GM11168 (cell line): ENCODE measurements around the gene PCDHGA5.
"Not testable (repeated sequence)": the region's sequence is repeated elsewhere in the genome, so short reads cannot be mapped to it uniquely, and the experiment has no call there.

Experiments
- in situ Hi-C: fragments of 300-500 bp; cut with MboI; formaldehyde crosslinking; loops from one replicate; pipeline ENCODE4 v1.12.0; 2022; ENCODE audit warnings: low sequenced_read_pairs; ENCODE audit not compliant: unreplicated experiment

The PCDHGA5 gene

GRCh38 chr5:141383345-141383744 lies 19.4 kb downstream of the PCDHGA5 start:
- in situ Hi-C loops, result no loop called here

GRCh38 chr5:141384471-141385267 lies 20.7 kb downstream of the PCDHGA5 start:
- in situ Hi-C loops, result no loop called here

GRCh38 chr5:141387557-141388311 lies 23.8 kb downstream of the PCDHGA5 start, which contains the start of gene PCDHGB4:
Gene PCDHGB4 (plus strand): TSS chr5:141387698. CDS start chr5:141387885, 187 bp downstream.
- in situ Hi-C loops, result not testable (repeated sequence)

- in situ Hi-C loops, result no loop called here
Observed at GRCh38 chr5:141388661-141389060, 24.7 kb downstream of the PCDHGA5 start.

DNA sequence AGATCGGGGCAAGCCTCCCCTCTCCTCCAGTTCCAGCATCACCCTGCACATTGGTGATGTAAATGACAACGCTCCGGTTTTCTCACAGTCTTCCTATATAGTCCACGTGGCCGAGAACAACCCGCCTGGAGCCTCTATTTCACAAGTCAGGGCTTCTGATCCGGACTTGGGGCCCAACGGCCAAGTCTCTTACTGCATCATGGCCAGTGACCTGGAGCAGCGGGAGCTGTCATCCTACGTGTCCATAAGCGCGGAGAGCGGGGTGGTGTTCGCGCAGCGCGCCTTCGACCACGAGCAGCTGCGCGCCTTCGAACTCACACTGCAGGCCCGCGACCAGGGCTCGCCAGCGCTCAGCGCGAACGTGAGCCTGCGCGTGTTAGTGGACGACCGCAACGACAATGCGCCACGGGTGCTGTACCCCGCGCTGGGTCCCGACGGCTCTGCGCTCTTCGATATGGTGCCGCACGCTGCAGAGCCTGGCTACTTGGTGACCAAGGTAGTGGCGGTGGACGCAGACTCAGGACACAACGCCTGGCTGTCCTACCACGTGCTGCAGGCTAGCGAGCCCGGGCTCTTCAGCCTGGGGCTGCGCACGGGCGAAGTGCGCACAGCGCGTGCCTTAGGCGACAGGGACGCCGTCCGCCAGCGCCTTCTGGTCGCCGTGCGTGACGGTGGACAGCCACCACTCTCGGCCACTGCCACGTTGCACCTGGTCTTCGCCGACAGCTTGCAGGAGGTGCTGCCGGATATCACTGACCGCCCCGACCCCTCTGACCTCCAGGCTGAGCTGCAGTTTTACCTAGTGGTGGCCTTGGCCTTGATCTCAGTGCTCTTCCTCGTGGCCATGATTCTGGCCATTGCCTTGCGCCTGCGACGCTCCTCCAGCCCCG lies 25.4 kb downstream of the PCDHGA5 start:
- in situ Hi-C loops, result loop anchor here (10.0 kb wide), 1 partner anchor 655 kb away; no protein-coding TSS in a partner anchor

DNA sequence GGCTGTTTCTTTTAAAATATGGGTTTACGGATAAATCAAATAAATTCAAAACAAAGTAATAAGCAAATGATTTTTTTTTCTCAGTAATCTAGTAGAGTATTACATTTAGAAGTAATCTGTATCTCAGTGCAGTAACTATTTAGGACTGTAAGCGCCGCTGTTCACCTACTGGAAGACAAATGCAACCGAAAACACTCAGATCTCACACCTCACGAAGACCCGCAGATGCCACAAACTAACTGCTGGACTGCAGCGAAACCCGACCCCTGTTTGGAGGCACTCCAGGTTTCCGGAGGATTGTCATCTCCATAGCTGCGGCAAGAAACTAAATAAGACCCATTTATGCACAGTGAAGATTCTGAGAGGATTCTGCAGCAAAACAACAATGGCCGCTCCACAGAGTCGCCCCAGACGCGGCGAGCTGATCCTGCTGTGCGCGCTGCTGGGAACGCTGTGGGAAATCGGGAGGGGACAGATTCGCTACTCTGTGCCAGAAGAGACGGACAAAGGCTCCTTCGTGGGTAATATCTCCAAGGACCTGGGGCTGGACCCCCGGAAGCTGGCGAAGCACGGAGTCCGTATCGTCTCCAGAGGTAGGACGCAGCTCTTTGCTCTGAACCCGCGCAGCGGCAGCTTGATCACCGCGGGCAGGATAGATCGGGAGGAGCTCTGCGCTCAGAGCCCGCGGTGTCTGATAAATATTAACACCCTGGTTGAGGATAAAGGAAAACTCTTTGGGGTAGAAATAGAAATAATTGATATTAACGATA lies 28.7 kb downstream of the PCDHGA5 start, which contains the start of gene PCDHGA8:
TSS of gene PCDHGA8 (plus strand) at position 205 of the 770 bp plus-strand sequence. CDS start at position 386, 181 bp downstream.
- in situ Hi-C loops, result loop anchor here (10.0 kb wide), 1 partner anchor 658 kb away; no protein-coding TSS in a partner anchor

- in situ Hi-C loops, result loop anchor here (10.0 kb wide), 1 partner anchor 658 kb away; no protein-coding TSS in a partner anchor
Observed at GRCh38 chr5:141393267-141393666, 29.3 kb downstream of the PCDHGA5 start.

GRCh38 chr5:141394401-141395187 lies 30.6 kb downstream of the PCDHGA5 start:
- in situ Hi-C loops, result loop anchor here (10.0 kb wide), 1 partner anchor 660 kb away; no protein-coding TSS in a partner anchor

- in situ Hi-C loops, result loop anchor here (10.0 kb wide), 1 partner anchor 663 kb away; no protein-coding TSS in a partner anchor
Observed at GRCh38 chr5:141397756-141398551, 34.0 kb downstream of the PCDHGA5 start, which contains the start of gene PCDHGB5. Gene PCDHGB5 (plus strand): TSS chr5:141397947. CDS start chr5:141398128, 181 bp downstream.

GRCh38 chr5:141398608-141399007 lies 34.6 kb downstream of the PCDHGA5 start:
- in situ Hi-C loops, result loop anchor here (10.0 kb wide), 1 partner anchor 664 kb away; no protein-coding TSS in a partner anchor

GRCh38 chr5:141399555-141400258 lies 35.7 kb downstream of the PCDHGA5 start:
- in situ Hi-C loops, result loop anchor here (10.0 kb wide), 1 partner anchor 665 kb away; no protein-coding TSS in a partner anchor

DNA sequence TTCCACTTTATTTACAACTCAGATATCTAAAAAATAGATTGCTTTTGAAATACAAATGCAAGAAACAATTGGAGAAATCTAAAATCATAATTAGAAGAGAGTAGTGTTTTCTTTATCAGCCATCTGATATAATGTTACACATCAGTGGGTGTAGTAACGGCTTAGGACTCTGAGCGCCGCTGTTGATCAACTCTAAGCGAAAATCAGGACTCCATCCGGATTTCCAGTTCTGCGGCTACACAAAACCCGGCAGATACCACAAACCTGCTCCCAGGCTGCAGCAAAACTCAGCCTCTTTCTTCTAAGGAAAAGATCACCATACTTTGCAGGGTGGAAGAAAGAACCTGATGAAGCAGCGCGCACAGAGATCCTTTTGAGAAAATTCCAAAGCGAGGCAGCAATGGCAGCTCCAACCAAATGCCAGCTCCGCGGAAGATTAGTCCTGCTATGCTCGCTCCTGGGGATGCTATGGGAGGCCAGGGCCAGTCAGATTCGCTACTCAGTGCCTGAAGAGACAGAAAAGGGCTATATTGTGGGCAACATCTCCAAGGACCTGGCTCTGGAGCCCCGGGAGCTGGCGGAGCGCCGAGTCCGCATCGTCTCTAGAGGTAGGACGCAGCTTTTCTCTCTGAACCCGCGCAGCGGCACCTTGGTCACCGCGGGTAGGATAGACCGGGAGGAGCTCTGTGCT lies 38.7 kb downstream of the PCDHGA5 start, which contains the start of gene PCDHGA9:
TSS of gene PCDHGA9 (plus strand) at position 226 of the 691 bp plus-strand sequence. CDS start at position 401, 175 bp downstream.
- in situ Hi-C loops, result no loop called here

DNA sequence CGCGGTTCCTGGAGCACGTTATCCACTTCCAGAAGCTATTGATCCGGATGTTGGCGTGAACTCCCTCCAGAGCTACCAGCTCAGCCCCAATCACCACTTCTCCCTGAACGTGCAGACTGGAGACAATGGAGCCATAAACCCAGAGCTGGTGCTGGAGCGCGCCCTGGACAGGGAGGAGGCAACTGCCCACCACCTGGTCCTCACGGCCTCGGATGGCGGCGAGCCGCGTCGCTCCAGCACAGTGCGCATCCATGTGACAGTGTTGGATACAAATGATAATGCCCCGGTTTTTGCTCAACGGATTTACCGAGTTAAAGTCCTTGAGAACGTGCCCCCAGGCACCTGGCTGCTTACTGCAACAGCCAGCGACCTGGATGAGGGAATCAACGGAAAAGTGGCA lies 39.4 kb downstream of the PCDHGA5 start:
- in situ Hi-C loops, result no loop called here

DNA sequence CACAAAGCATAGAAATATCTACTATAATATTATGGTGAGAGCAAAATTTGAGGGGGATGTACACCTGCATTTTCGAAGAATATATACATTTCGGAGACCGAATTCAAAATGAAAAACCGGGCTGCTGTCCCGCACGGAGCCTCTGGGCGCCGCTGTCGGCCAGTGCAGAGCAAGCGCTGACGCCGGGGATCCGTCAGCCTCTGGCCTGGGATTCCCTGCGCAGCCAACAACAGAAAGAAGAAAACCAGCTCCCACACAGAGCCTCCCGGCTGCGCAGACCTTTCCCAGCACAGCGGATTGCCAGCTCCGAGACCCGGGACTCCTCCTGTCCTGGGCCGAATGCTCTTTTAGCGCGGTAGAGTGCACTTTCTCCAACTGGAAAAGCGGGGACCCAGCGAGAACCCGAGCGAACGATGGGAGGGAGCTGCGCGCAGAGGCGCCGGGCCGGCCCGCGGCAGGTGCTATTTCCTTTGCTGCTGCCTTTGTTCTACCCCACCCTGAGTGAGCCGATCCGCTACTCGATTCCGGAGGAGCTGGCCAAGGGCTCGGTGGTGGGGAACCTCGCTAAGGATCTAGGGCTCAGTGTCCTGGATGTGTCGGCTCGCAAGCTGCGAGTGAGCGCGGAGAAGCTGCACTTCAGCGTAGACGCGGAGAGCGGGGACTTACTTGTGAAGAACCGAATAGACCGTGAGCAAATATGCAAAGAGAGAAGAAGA lies 44.0 kb downstream of the PCDHGA5 start, which contains the start of gene PCDHGB6:
TSS of gene PCDHGB6 (plus strand) at position 232 of the 716 bp plus-strand sequence. CDS start at position 414, 182 bp downstream.
- in situ Hi-C loops, result not testable (repeated sequence)
